CD4-positive, alpha-beta T cell treated with Interleukin-15 for 1 hour (primary cell): ENCODE data around the gene TMEM151B.

Source experiments
- DNase-seq: peaks from one replicate; pipeline ENCODE4 v3.0.0-alpha.2; 2020

TMEM151B gene

GRCh38 chr6:44265722-44266233 lies 4.5 kb upstream of the TMEM151B start:
- no peak for DNase-seq

GRCh38 chr6:44266347-44266746 lies 3.9 kb upstream of the TMEM151B start:
- peak; percentile 19 for DNase-seq

GRCh38 chr6:44267252-44267651 lies 3.0 kb upstream of the TMEM151B start:
- peak; percentile 7 for DNase-seq

GRCh38 chr6:44268095-44268628 lies 2.1 kb upstream of the TMEM151B start:
- DNase-seq = peak; percentile 60

- no peak for DNase-seq
These were observed 901 bp upstream of the TMEM151B start for GRCh38 chr6:44269178-44269920.

- DNase-seq = no peak
These were observed 516 bp downstream of the TMEM151B start for GRCh38 chr6:44270526-44271405.

GRCh38 chr6:44271406-44271723 lies 1.1 kb downstream of the TMEM151B start:
- no peak for DNase-seq

GRCh38 chr6:44271914-44272313 lies 1.7 kb downstream of the TMEM151B start:
- DNase-seq = no peak

GRCh38 chr6:44272529-44272928 lies 2.3 kb downstream of the TMEM151B start:
- no peak for DNase-seq

- no peak for DNase-seq
These were observed 2.8 kb downstream of the TMEM151B start for GRCh38 chr6:44272999-44273566.

GRCh38 chr6:44273617-44274016 lies 3.4 kb downstream of the TMEM151B start:
- DNase-seq = no peak

GRCh38 chr6:44275271-44275748 lies 5.1 kb downstream of the TMEM151B start:
- DNase-seq = no peak

GRCh38 chr6:44275749-44276648 lies 5.7 kb downstream of the TMEM151B start:
- DNase-seq = no peak

GRCh38 chr6:44276667-44277640 lies 6.7 kb downstream of the TMEM151B start:
- DNase-seq = no peak

GRCh38 chr6:44277763-44278162 lies 7.5 kb downstream of the TMEM151B start:
- DNase-seq = no peak

- DNase-seq = no peak
These were observed 8.1 kb downstream of the TMEM151B start for GRCh38 chr6:44278315-44278714.

- DNase-seq = no peak
These were observed 8.8 kb downstream of the TMEM151B start for GRCh38 chr6:44278774-44279697.

- no peak for DNase-seq
These were observed 13.9 kb downstream of the TMEM151B start for GRCh38 chr6:44284121-44284520.

GRCh38 chr6:44284867-44285266 lies 14.6 kb downstream of the TMEM151B start:
- no peak for DNase-seq
